ENCODE data around the gene PDE6C.

- TF ChIP-seq, protein P1, sequence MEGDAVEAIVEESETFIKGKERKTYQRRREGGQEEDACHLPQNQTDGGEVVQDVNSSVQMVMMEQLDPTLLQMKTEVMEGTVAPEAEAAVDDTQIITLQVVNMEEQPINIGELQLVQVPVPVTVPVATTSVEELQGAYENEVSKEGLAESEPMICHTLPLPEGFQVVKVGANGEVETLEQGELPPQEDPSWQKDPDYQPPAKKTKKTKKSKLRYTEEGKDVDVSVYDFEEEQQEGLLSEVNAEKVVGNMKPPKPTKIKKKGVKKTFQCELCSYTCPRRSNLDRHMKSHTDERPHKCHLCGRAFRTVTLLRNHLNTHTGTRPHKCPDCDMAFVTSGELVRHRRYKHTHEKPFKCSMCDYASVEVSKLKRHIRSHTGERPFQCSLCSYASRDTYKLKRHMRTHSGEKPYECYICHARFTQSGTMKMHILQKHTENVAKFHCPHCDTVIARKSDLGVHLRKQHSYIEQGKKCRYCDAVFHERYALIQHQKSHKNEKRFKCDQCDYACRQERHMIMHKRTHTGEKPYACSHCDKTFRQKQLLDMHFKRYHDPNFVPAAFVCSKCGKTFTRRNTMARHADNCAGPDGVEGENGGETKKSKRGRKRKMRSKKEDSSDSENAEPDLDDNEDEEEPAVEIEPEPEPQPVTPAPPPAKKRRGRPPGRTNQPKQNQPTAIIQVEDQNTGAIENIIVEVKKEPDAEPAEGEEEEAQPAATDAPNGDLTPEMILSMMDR (IDR thresholded peaks at IDR 0.05) = no peak
- TF ChIP-seq POLR2A (IDR thresholded peaks at IDR 0.05) = no peak
Observed at GRCh38 chr10:93628858-93629257, 16.5 kb downstream of the PDE6C start.
